Measurements from ENCODE around the gene VGF.
"Not testable (repeated sequence)": the region's sequence is repeated elsewhere in the genome, so short reads cannot be mapped to it uniquely, and the experiment has no call there.

VGF gene

GRCh38 chr7:101201695-101202602 is 36.6 kb upstream of the VGF start:
- H3K18ac ChIP-seq (ENCODE audit: low read length) = no peak overlapping the region
- WGBS (ENCODE audit: extremely low coverage, insufficient coverage, low lambda C conversion rate) = no CpG with 5 or more reads among the region's 75 CpGs
- H3K4me3 ChIP-seq (ENCODE audit: low read length) = peak overlapping the region; percentile 23
- H3K4me1 ChIP-seq (ENCODE audit: control insufficient read depth, low read depth, low read length) = no peaks in the 10 kb centered on the region
- no peak overlapping the region for H3K23ac ChIP-seq (ENCODE audit: low read length)
- H3K27ac ChIP-seq (ENCODE audit: low read depth, low read length) = no peak overlapping the region
- H3K27me3 ChIP-seq (ENCODE audit: insufficient read depth, low read length, poor library complexity) = no peaks in the 10 kb centered on the region
- no peaks in the 10 kb centered on the region for H3K36me3 ChIP-seq (ENCODE audit: control insufficient read depth, insufficient read depth, low read length)
- no peak overlapping the region for H3K4ac ChIP-seq (ENCODE audit: low read depth, low read length)
- H2BK15ac ChIP-seq (replicated peaks; ENCODE audit: low read depth) = no peak overlapping the region
- no peak overlapping the region for H2BK5ac ChIP-seq (ENCODE audit: low read length)
- DNase-seq = no peak
- peak overlapping the region; percentile 61 for H3K9ac ChIP-seq (ENCODE audit: low read length)
- H3K56ac ChIP-seq (ENCODE audit: low read length) = peak overlapping the region; percentile 78
- no peak overlapping the region for H4K5ac ChIP-seq (ENCODE audit: low read length)
- H2AK5ac ChIP-seq (ENCODE audit: low read length) = no peak overlapping the region
- H3K4me2 ChIP-seq (ENCODE audit: low read length) = peak overlapping the region; percentile 58
- no peak overlapping the region for H4K8ac ChIP-seq (ENCODE audit: low read depth, low read length)
- no peaks in the 10 kb centered on the region for H3K79me1 ChIP-seq (ENCODE audit: low read length)
- no peaks in the 10 kb centered on the region for H3K79me2 ChIP-seq (ENCODE audit: control insufficient read depth, insufficient read depth, low read length)
- peak overlapping the region; percentile 7 for H2BK120ac ChIP-seq (ENCODE audit: low read depth, low read length)

DNA sequence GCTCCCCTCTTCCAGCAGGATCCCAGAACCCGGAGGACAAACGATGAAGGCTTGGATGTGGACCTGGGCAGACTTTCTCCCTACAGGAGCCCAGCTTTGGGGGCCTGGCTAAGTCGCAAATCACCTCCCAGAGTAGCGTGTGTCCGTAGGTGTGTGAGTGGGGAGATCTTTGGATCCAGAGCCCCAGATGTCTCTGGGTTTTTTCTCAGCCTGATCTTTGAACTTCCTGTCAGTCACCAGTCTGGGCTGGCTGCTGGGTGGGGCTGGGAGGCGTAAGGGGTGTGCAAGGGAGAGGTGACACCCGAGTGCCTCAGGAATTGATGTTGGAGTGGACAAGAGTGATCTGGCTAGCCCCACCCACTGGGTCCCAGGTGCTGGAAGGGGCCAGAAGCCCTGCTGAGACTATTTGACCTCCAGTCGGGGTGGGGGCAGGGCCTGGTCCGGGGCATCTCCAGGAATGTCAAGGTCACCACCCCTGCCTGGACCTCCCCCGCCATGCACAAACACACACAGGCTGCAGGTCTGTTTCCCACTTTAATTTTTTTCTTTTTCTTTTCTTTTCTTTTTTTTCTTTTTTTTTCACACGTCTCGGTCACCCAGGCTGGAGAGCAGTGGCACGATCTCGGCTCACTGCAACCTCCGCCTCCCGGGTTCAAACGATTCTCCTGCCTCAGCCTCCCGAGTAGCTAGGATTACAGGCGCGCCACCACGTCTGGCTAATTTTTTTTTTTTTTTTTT is 35.7 kb upstream of the VGF start, which contains the start of gene MOGAT3:
Gene MOGAT3, minus strand, starts transcription at position 175 of the 738 bp plus-strand sequence. CDS start 182 bp downstream, outside the sequence.
- H2BK120ac ChIP-seq (ENCODE audit: low read depth, low read length) = peak within 1 kb of the TSS; percentile 7
- H3K4me3 ChIP-seq (ENCODE audit: low read length) = peak within 1 kb of the TSS; percentile 23
- no peak within 1 kb of the TSS for H4K8ac ChIP-seq (ENCODE audit: low read depth, low read length)
- WGBS (ENCODE audit: extremely low coverage, insufficient coverage, low lambda C conversion rate) = no CpG with 5 or more reads among the region's 21 CpGs
- H3K36me3 ChIP-seq (ENCODE audit: control insufficient read depth, insufficient read depth, low read length) = no peaks in the 10 kb centered on the region
- no peak within 1 kb of the TSS for H2BK15ac ChIP-seq (replicated peaks; ENCODE audit: low read depth)
- peak within 1 kb of the TSS; percentile 61 for H3K9ac ChIP-seq (ENCODE audit: low read length)
- no peak within 1 kb of the TSS for H2AK5ac ChIP-seq (ENCODE audit: low read length)
- no peak within 1 kb of the TSS for H4K5ac ChIP-seq (ENCODE audit: low read length)
- H3K27ac ChIP-seq (ENCODE audit: low read depth, low read length) = no peak within 1 kb of the TSS
- H3K18ac ChIP-seq (ENCODE audit: low read length) = no peak within 1 kb of the TSS
- no peak within 1 kb of the TSS for H3K4ac ChIP-seq (ENCODE audit: low read depth, low read length)
- no peak for DNase-seq
- H3K4me2 ChIP-seq (ENCODE audit: low read length) = peak within 1 kb of the TSS; percentile 58
- no peaks in the 10 kb centered on the region for H3K79me2 ChIP-seq (ENCODE audit: control insufficient read depth, insufficient read depth, low read length)
- no peaks in the 10 kb centered on the region for H3K27me3 ChIP-seq (ENCODE audit: insufficient read depth, low read length, poor library complexity)
- H3K56ac ChIP-seq (ENCODE audit: low read length) = peak within 1 kb of the TSS; percentile 78
- no peaks in the 10 kb centered on the region for H3K79me1 ChIP-seq (ENCODE audit: low read length)
- no peak within 1 kb of the TSS for H3K23ac ChIP-seq (ENCODE audit: low read length)
- H2BK5ac ChIP-seq (ENCODE audit: low read length) = no peak within 1 kb of the TSS
- H3K4me1 ChIP-seq (ENCODE audit: control insufficient read depth, low read depth, low read length) = no peaks in the 10 kb centered on the region

DNA sequence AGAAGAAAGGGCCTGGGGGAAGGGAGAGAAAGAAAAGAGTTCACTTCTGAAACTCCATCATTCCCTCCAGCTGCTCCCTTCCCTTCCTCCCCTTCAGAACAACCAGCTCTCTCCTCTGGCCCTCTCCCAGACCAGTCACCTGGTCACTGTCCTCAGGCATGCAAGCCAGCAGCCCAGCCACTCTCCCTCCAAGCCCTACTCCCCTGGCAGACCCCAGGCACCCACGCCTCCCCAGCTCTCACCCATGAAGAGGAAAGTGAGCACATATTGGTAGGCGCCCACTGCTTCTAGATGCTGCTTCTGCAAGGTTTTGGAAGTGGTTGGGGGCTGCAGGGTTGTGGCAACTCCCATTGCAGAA is 35.1 kb upstream of the VGF start:
- H3K4me2 ChIP-seq (ENCODE audit: low read length) = no peak overlapping the region
- H3K36me3 ChIP-seq (ENCODE audit: control insufficient read depth, insufficient read depth, low read length) = no peaks in the 10 kb centered on the region
- H2BK5ac ChIP-seq (ENCODE audit: low read length) = no peak overlapping the region
- DNase-seq = no peak
- no peak overlapping the region for H2AK5ac ChIP-seq (ENCODE audit: low read length)
- H3K79me2 ChIP-seq (ENCODE audit: control insufficient read depth, insufficient read depth, low read length) = no peaks in the 10 kb centered on the region
- H3K4ac ChIP-seq (ENCODE audit: low read depth, low read length) = no peak overlapping the region
- H3K27ac ChIP-seq (ENCODE audit: low read depth, low read length) = no peak overlapping the region
- H3K27me3 ChIP-seq (ENCODE audit: insufficient read depth, low read length, poor library complexity) = no peaks in the 10 kb centered on the region
- no peak overlapping the region for H2BK15ac ChIP-seq (replicated peaks; ENCODE audit: low read depth)
- no peak overlapping the region for H3K18ac ChIP-seq (ENCODE audit: low read length)
- no peak overlapping the region for H4K8ac ChIP-seq (ENCODE audit: low read depth, low read length)
- no peaks in the 10 kb centered on the region for H3K4me1 ChIP-seq (ENCODE audit: control insufficient read depth, low read depth, low read length)
- H3K23ac ChIP-seq (ENCODE audit: low read length) = no peak overlapping the region
- H3K9ac ChIP-seq (ENCODE audit: low read length) = no peak overlapping the region
- no peak overlapping the region for H2BK120ac ChIP-seq (ENCODE audit: low read depth, low read length)
- no peak overlapping the region for H3K4me3 ChIP-seq (ENCODE audit: low read length)
- no CpG with 5 or more reads among the region's 2 CpGs for WGBS (ENCODE audit: extremely low coverage, insufficient coverage, low lambda C conversion rate)
- peak overlapping the region; percentile 5 for H3K56ac ChIP-seq (ENCODE audit: low read length)
- no peak overlapping the region for H4K5ac ChIP-seq (ENCODE audit: low read length)
- no peaks in the 10 kb centered on the region for H3K79me1 ChIP-seq (ENCODE audit: low read length)

GRCh38 chr7:101199522-101199921 is 34.2 kb upstream of the VGF start:
- not testable (repeated sequence) for H4K8ac ChIP-seq (ENCODE audit: low read depth, low read length); H3K9ac ChIP-seq (ENCODE audit: low read length); H3K56ac ChIP-seq (ENCODE audit: low read length); H2BK15ac ChIP-seq (replicated peaks; ENCODE audit: low read depth); H3K79me1 ChIP-seq (ENCODE audit: low read length); H2BK120ac ChIP-seq (ENCODE audit: low read depth, low read length); H3K18ac ChIP-seq (ENCODE audit: low read length); H4K5ac ChIP-seq (ENCODE audit: low read length); H3K27me3 ChIP-seq (ENCODE audit: insufficient read depth, low read length, poor library complexity); H3K27ac ChIP-seq (ENCODE audit: low read depth, low read length); H3K4me2 ChIP-seq (ENCODE audit: low read length); H3K79me2 ChIP-seq (ENCODE audit: control insufficient read depth, insufficient read depth, low read length); H3K4me3 ChIP-seq (ENCODE audit: low read length); H3K4ac ChIP-seq (ENCODE audit: low read depth, low read length); H2BK5ac ChIP-seq (ENCODE audit: low read length); H3K36me3 ChIP-seq (ENCODE audit: control insufficient read depth, insufficient read depth, low read length); H3K4me1 ChIP-seq (ENCODE audit: control insufficient read depth, low read depth, low read length); H3K23ac ChIP-seq (ENCODE audit: low read length); H2AK5ac ChIP-seq (ENCODE audit: low read length); DNase-seq
- no CpG with 5 or more reads among the region's 10 CpGs for whole genome bisulfite sequencing (ENCODE audit: extremely low coverage, insufficient coverage, low lambda C conversion rate)

- Histone ChIP-seq H4K5ac (ENCODE audit: low read length) (no peak overlapping the region), H3K27ac (ENCODE audit: low read depth, low read length) (no peak overlapping the region), H3K79me1 (ENCODE audit: low read length) (no peaks in the 10 kb centered on the region), H3K4me3 (ENCODE audit: low read length) (no peak overlapping the region), H3K4me1 (ENCODE audit: control insufficient read depth, low read depth, low read length) (no peaks in the 10 kb centered on the region), H3K36me3 (ENCODE audit: control insufficient read depth, insufficient read depth, low read length) (no peaks in the 10 kb centered on the region), H2BK5ac (ENCODE audit: low read length) (no peak overlapping the region), H2AK5ac (ENCODE audit: low read length) (no peak overlapping the region), H3K18ac (ENCODE audit: low read length) (no peak overlapping the region), H3K79me2 (ENCODE audit: control insufficient read depth, insufficient read depth, low read length) (no peaks in the 10 kb centered on the region), H3K4ac (ENCODE audit: low read depth, low read length) (no peak overlapping the region), H3K56ac (ENCODE audit: low read length) (no peak overlapping the region), H3K9ac (ENCODE audit: low read length) (no peak overlapping the region), H2BK120ac (ENCODE audit: low read depth, low read length) (no peak overlapping the region), H4K8ac (ENCODE audit: low read depth, low read length) (no peak overlapping the region), H2BK15ac (replicated peaks; ENCODE audit: low read depth) (no peak overlapping the region), H3K4me2 (ENCODE audit: low read length) (no peak overlapping the region), H3K23ac (ENCODE audit: low read length) (no peak overlapping the region), H3K27me3 (ENCODE audit: insufficient read depth, low read length, poor library complexity) (no peaks in the 10 kb centered on the region)
- WGBS (ENCODE audit: extremely low coverage, insufficient coverage, low lambda C conversion rate) = no CpG with 5 or more reads among the region's 14 CpGs
- DNase-seq = no peak
Observed at GRCh38 chr7:101198476-101198875, 33.1 kb upstream of the VGF start.

Measured in mesendoderm (in vitro differentiated cells).